SK-N-SH treated with all-trans-retinoic acid at 6 μM for 48 hours (cell line): ENCODE measurements around the gene TMEM163.

Source experiments
- ARNTL ChIP-seq: fragments of 450-650 bp; formaldehyde crosslinking; IDR thresholded peaks from 2 replicates; pipeline ENCODE4 v1.5.0; 2020; ENCODE audit warnings: low read depth, mild to moderate bottlenecking, moderate library complexity, borderline replicate concordance
- CSDC2 ChIP-seq: fragments of 250-450 bp; sonication (Bioruptor Pico); IDR thresholded peaks from 2 replicates; pipeline ENCODE4 v1.5.0; 2020; ENCODE audit warnings: mild to moderate bottlenecking, moderate library complexity
- PATZ1 ChIP-seq: fragments of 250-450 bp; sonication (Bioruptor Pico); IDR thresholded peaks from 2 replicates; pipeline ENCODE4 v1.8.0; 2020; ENCODE audit warnings: mild to moderate bottlenecking, moderate library complexity, borderline replicate concordance
- PPARA ChIP-seq: fragments of 250-450 bp; sonication (Bioruptor Pico); IDR thresholded peaks from 2 replicates; pipeline ENCODE4 v1.5.0; 2020; ENCODE audit warnings: mild to moderate bottlenecking, borderline replicate concordance
- RARB ChIP-seq: fragments of 250-450 bp; sonication (Bioruptor Pico); IDR thresholded peaks from 2 replicates; pipeline ENCODE4 v1.8.0; 2021; ENCODE audit warnings: mild to moderate bottlenecking, moderate library complexity
- SNAI2 ChIP-seq: fragments of 250-450 bp; sonication (Bioruptor Pico); IDR thresholded peaks from 2 replicates; pipeline ENCODE4 v1.5.0; 2020; ENCODE audit warnings: mild to moderate bottlenecking, moderate library complexity
- TCF4 ChIP-seq: fragments of 250-450 bp; sonication (Bioruptor Pico); IDR thresholded peaks from 2 replicates; pipeline ENCODE4 v1.8.0; 2021; ENCODE audit warnings: mild to moderate bottlenecking, moderate library complexity, borderline replicate concordance
- ZFP3 ChIP-seq: fragments of 250-450 bp; sonication (Bioruptor Pico); IDR thresholded peaks from 2 replicates; pipeline ENCODE4 v1.5.0; 2020; ENCODE audit warnings: mild to moderate bottlenecking, moderate library complexity
- ZFP30 ChIP-seq: fragments of 450-650 bp; formaldehyde crosslinking; IDR thresholded peaks from 2 replicates; pipeline ENCODE4 v1.5.0; 2022; ENCODE audit warnings: mild to moderate bottlenecking, moderate library complexity

GRCh38 chr2:134602666-134603065 is 116.1 kb downstream of the TMEM163 start:
- TF ChIP-seq RARB (CRISPR knock-in tag), result no peak
- no peak for TF ChIP-seq TCF4 (CRISPR knock-in tag)
- no peak for TF ChIP-seq ZFP30
- no peak for TF ChIP-seq PATZ1 (CRISPR knock-in tag)
- TF ChIP-seq ARNTL (CRISPR knock-in tag), result no peak
- no peak for TF ChIP-seq ZFP3 (CRISPR knock-in tag)
- no peak for TF ChIP-seq CSDC2 (CRISPR knock-in tag)
- no peak for TF ChIP-seq SNAI2
- no peak for TF ChIP-seq PPARA (CRISPR knock-in tag)
